Hematopoietic multipotent progenitor cell treated with erythropoietin and hydrocortisone succinate and interleukin-3 and kit ligand, for 6 days (in vitro differentiated cells): ENCODE measurements around the gene NEURL3.

Experiments
- DNase-seq: peaks from one replicate; pipeline ENCODE4 v3.0.0-alpha.2; 2015

Gene NEURL3

DNA sequence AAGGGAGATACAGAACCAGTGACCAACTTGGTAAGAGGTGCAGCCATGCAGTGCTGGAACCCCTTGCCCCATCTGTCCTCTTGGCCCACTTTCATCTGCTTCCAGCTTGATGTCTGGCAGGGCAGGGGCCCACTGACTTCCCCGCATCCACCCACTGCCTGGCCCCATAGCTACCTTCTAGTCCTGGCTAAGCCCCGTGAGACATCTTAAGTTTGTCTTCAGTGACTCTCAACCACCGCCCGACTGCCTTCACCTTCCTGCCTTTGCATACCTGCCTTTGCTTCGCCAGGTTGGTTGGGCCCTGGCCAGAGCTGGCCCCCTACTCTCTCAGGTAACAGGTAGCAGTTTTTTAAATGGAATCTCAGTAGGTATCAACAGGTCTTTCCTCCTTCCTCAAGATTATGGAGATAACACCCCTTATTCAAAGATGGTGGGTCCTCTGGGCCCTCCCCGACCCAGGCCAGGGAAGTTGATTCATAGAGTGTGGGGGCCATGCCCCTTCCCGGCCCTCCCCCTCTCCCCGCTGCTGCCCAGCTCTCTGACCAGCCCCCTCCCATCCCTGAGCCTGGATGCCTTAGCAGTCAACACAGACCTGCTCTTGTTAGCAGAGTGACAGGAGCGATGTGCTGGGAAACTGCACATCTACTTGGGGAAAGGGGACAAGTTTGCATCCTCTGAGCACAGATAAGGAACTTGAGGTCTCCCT is 34.2 kb upstream of the NEURL3 start:
- no peak for DNase-seq

- DNase-seq: peak; percentile 59
These were observed 33.5 kb upstream of the NEURL3 start for GRCh38 chr2:96538487-96539214.

DNA sequence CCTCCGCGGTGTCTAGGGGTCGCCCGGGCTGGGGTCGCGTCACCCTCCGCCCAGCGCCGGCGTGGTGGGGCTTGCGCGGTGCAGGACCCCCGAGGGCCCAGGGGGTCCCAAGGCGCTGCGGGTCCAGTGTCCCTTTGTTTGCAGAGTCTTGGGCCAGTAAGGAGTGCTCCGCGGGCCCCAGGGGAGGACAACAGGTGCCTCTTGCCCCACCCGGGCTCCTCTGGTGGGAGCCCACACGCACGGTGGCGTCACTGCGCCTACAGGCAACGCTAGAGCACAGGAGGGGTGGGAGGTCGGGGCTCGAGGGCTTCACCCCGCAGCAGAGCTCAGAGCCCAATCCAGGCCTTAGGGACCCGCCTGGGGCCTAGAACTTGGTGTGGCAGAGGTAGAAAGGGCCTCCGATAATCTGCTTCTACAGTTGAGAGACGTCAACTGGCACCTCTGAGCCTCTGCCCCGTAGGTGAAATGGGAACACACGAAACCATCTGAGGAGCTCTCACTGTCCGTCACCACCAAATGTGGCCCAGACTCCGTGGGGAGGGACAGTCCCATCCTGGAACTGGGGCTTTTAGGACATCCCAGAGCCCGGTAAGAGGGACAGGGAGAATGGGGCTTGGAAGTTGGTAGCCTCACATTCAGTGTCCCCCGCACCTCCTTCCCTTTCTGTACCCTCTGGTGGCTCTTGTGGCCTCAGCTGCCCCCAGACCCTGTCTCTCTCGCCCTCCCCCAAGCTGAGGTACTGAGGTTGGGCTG is 32.8 kb upstream of the NEURL3 start:
- peak; percentile 31 for DNase-seq

DNA sequence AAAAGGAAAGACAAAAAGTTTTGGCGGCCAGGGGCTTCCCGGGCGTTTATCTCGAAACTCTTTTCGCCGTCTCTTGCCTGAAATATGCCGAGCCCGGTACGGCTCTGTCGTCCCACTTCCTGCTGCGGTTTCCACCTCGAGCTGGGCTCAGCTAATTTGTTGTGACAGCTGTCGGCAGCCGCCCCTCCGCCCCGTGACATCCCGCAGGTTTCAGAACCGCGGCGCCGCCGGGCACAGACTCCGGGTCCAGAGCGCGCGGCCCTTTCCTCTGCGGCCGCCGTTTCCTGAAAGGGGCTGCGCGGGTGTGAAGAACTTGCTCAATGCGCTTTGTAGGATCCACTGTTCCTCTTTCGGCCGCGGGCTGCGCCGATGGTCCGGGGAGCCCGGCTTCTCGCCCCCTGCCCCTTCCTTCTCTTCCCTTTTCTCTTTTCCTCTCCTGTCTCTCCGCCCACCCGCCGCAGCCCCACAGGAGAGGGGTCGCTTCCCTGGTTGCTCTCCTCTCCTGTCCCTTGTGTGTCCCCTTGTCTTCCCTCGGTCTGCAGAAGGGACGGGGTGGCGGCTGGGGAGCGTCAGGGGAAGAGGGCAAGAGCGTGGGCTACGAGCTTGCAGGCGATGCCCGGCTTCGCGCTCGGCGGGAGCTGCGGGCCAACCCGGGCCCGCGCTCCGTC is 32.0 kb upstream of the NEURL3 start:
- peak; percentile 85 for DNase-seq

DNA sequence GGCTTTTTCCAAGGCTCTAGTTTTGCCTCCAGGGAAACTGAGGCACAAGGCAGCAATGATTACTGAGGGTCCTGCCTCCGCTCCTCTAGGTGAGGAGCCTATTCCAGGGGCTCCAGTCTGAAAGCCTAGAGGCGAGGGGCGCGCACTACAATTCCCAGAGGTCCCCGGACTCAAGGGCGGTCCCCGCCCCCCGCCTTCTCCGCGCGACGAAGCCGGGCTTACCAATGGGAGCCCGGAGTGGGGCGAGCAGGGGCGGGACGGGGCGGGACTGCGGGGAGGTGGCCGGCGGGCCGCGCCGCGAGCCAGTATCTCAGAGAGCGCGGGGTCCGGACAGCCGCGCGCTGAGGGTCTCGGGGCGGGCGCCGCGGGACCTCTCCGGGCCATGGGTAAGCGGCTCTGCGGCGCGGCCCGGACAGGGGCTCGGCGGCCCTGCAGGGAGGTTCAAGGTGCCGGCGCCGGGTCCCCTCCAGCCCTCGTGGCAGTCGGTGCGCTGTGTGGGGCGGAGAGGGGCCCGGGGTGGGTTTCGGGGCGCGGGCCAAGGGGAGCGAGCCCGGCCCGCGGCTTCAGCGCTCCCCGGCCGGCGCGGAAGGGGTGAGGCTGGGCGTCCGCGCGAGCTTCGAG is 31.4 kb upstream of the NEURL3 start, which contains the start of gene ARID5A:
Gene ARID5A, plus strand, starts transcription at position 308 of the 621 bp plus-strand sequence. Its CDS starts 75 bp downstream, at position 383.
- DNase-seq: peak; percentile 94

DNA sequence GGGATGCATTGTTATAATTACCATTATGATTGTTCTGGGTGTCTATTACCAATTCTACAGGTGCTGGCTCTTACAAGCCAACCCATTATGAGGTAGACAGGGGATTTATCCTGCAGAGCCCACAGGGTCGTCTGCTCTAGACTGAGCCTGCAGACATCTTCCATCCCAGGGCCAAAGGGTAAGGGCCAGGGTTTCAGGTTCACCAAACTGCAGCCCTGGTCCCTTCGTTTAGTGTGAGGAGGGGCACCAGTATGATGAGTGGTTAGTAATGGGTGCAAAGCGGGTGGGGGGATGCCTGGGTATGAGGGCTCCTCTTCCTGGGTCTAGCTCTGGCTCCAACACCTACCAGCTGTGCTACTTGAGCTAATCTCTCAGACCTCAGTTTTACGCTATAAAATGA is 30.2 kb upstream of the NEURL3 start:
- no peak for DNase-seq

DNA sequence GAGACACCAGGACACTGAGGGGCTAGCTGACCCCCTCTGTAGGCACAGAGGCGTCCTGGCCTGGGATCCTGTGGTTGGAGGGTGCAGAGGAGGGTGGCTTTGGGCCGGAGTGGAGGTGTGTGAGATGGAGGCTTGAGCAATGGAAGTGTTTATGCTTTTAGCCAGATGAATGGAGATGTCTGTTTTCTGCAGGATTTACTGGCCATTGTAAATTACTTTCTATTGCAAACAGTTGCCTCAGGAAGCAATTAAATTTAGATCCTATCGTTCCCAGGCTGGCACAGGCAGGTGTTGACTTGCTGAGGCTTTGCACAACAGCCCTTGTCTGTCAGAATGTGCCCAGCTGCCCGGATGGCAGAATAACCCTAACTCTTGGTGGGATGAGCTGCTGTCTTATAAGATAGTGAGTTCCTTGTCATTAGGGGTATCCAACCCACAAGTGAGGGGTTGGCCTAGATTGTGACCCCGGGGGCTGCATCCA is 29.6 kb upstream of the NEURL3 start:
- DNase-seq: no peak

- no peak for DNase-seq
These were observed 29.0 kb upstream of the NEURL3 start for GRCh38 chr2:96534141-96534540.

- DNase-seq: no peak
These were observed 28.3 kb upstream of the NEURL3 start for GRCh38 chr2:96533292-96534073.

- DNase-seq: no peak
These were observed 27.6 kb upstream of the NEURL3 start for GRCh38 chr2:96532641-96533291.

- DNase-seq: peak; percentile 98
These were observed 26.8 kb upstream of the NEURL3 start for GRCh38 chr2:96531872-96532505.

DNA sequence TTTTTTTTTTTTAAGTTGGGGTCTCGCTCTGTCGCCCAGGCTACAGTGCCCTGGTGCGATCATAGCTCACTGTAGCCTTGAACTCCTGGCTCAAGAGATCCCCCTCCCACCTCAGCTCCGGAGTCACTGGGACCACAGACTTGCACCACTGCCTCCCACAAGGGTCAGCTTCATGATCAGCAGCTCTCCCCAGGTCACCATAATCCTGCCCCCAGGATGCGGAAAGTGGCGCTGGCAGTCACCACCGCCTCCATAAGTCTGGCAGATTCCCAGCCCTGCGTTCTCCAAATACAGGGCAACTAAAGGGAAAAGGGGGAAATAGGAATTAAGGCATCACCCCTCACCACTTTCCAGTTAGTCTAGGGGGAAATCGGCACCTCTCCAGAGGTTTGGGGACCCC is 26.2 kb upstream of the NEURL3 start:
- DNase-seq: no peak

DNA sequence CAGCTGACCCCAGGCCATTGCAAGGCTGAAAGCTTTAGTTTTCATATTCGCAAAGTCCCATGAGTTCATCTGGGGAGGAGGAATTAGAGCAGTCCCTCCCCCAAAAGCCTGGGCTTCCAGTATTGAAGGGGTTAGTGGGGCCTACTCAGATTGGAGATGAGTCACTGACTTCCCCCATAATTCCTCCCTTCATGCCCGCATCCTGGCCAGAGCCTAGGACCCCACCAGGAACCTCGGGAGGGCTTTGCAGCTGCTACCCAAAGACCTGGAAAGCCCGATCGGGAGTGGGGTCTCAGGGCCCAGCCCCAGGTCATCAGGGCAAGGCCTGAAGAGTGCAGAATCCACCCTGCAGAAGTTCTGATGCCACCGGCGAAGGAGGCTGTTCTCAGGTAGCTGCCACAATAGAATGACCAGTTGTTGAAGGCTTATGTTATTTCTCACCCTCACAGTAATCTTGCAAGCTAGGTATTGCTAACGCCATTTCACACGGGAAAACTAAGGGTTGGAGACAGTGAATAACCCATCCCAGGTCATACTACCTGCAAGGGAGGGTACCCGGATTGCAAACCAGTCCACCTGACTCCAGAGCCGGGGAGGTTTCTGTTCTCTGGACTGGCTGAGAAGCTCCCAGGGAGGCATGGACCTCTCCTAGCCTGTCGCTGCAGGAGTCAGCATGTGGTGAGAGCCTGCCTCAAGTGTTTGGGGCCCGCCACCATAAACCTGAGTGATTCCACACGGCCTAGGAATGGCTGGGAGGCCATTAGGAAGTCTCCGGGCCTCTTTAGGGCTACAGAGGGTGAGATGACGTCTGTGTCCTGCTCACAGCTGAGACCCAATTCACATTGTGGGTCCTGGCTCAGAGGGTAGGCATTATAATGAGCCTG is 25.6 kb upstream of the NEURL3 start:
- no peak for DNase-seq

DNA sequence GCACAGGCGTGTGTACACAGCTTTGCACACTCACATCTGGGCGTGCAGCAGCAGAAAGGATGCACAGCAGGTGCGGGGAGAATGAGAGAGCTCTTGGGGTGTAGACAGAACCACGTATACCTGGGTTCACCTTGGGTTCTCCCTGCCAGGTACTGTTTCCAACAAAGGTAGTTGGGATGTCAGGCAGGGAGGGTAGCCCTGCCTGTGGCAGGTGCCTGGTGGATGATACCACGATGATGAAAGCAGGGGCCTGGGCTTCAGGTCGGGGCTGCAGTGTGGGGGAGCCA is 24.9 kb upstream of the NEURL3 start:
- no peak for DNase-seq

GRCh38 chr2:96529376-96530143 is 24.4 kb upstream of the NEURL3 start:
- DNase-seq: no peak

DNA sequence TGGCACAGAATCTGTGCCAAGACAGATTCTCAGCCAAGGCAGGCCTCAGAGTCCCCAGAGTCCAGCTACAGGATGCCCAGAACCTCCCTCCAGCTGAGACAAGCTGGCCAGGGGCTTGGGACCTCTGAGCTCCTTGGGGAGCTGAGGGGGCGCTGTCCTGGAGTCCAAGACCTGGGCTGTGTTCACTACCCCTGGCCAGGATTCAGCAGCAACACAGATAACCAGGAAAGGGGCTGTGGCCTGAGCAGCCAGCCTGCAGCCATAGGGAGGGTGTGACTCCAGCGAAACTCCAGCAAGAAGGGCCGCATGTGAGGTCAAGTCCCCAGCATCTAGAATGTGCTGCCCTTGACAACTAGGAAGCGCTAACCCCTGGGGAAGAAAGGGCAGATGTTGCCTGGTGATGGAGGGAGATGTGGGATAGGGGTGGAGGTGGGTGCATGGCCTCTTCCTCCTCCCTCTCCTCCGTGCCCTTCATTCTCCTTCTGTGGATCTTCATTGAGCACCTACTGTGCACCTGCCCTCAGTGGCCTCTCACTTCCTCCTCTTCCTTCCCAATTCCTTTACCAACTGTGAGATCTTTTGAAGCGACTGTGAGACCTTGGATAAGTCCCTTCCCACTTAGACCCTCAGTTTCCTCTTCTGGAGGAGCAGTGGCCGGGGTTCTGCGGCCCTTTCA is 23.7 kb upstream of the NEURL3 start:
- DNase-seq: peak; percentile 49

DNA sequence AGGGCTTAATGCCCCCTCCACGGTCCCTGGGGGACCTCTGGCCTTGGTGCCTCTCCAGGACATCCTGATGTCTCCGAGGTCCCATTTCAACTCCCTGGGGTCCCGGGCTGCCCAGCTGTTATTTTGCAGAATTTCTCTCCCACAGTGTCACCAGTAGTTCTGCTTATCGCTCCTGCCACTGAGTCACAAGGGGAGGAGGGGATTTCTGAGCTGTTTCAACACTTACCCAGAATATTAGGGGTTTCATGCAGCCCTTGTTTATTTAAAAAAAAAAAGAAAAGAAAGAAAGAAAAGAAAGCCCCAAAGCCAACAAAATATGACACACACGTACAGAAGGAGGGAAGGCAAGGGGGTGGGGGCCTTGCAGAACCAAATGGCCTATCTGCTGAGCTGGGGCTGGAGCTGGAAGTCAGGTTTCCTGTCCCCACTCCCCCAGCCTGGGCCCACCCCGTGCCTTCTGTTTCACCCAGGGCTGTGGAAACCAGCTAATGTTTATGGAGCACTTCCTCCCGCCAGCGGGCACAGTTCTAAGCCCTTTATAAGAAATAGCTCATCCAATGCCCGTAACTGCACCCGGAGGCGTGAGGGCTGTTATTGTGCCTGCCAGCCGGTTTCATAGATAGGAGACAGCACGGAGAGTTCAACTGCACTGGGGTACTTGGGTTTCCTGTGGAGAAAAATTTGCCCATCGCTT is 23.0 kb upstream of the NEURL3 start:
- DNase-seq: peak; percentile 86
